MG63 (cell line): ENCODE data around the gene ANP32B. TPM values are rescaled to one million over a fixed set of nuclear protein-coding genes. Genes with fewer than 3 reads are reported as not detected.

ENCODE experiments used
- DNase-seq: peaks from one replicate; pipeline ENCODE4 v3.0.0-alpha.2; 2020
- H3K27me3 ChIP-seq: fragments of 250-450 bp; sonication (Bioruptor Pico); 2 replicates; pipeline ENCODE4 v1.5.1; 2020; ENCODE audit warnings: mild to moderate bottlenecking, moderate library complexity
- H3K36me3 ChIP-seq: fragments of 250-450 bp; sonication (Bioruptor Pico); 2 replicates; pipeline ENCODE4 v1.5.1; 2020; ENCODE audit warnings: mild to moderate bottlenecking, moderate library complexity
- H3K4me3 ChIP-seq: fragments of 250-450 bp; sonication (Bioruptor Pico); 2 replicates; pipeline ENCODE4 v1.5.1; 2020; ENCODE audit warnings: mild to moderate bottlenecking, moderate library complexity
- H3K9me3 ChIP-seq: fragments of 250-450 bp; sonication (Bioruptor Pico); 2 replicates; pipeline ENCODE4 v1.5.1; 2020; ENCODE audit warnings: mild to moderate bottlenecking, moderate library complexity
- total RNA-seq: library from RNA; depleted of rRNA; stranded (reverse); fragments of >200 nt; shearing (Covaris generic); gene quantifications from 2 replicates; pipeline ENCODE4 v1.2.3, GENCODE V29; 2014; ENCODE audit warnings: low replicate concordance

Gene ANP32B
- total RNA-seq, 1 experiment from 2014 or later, result 7.0 TPM

- no peaks in the 10 kb centered on the region for H3K36me3 ChIP-seq
- H3K9me3 ChIP-seq, result no peaks in the 10 kb centered on the region
- H3K4me3 ChIP-seq, result no peak overlapping the region
- H3K27me3 ChIP-seq, result no peaks in the 10 kb centered on the region
- DNase-seq, result peak; percentile 63
Observed at GRCh38 chr9:98034593-98035546, 51.7 kb downstream of the ANP32B start.

GRCh38 chr9:98037357-98037756, 54.2 kb downstream of the ANP32B start:
- Histone ChIP-seq H3K9me3 (no peaks in the 10 kb centered on the region), H3K4me3 (no peak overlapping the region), H3K27me3 (no peaks in the 10 kb centered on the region), H3K36me3 (no peaks in the 10 kb centered on the region)
- peak; percentile 76 for DNase-seq

- Histone ChIP-seq H3K27me3 (no peaks in the 10 kb centered on the region), H3K9me3 (no peaks in the 10 kb centered on the region), H3K36me3 (no peaks in the 10 kb centered on the region), H3K4me3 (no peak overlapping the region)
- no peak for DNase-seq
Observed at GRCh38 chr9:98038958-98039357, 55.8 kb downstream of the ANP32B start.

GRCh38 chr9:98039607-98040017, 56.5 kb downstream of the ANP32B start:
- H3K9me3 ChIP-seq, result no peaks in the 10 kb centered on the region
- H3K36me3 ChIP-seq, result no peaks in the 10 kb centered on the region
- no peak overlapping the region for H3K4me3 ChIP-seq
- DNase-seq, result no peak
- H3K27me3 ChIP-seq, result no peaks in the 10 kb centered on the region

- no peaks in the 10 kb centered on the region for H3K36me3 ChIP-seq
- H3K4me3 ChIP-seq, result no peak overlapping the region
- no peaks in the 10 kb centered on the region for H3K9me3 ChIP-seq
- DNase-seq, result no peak
- H3K27me3 ChIP-seq, result no peaks in the 10 kb centered on the region
Observed at GRCh38 chr9:98040212-98040611, 57.1 kb downstream of the ANP32B start.

- no peak overlapping the region for H3K4me3 ChIP-seq
- H3K36me3 ChIP-seq, result peaks cover 24% of the 10 kb centered on the region
- no peaks in the 10 kb centered on the region for H3K27me3 ChIP-seq
- H3K9me3 ChIP-seq, result no peaks in the 10 kb centered on the region
- DNase-seq, result no peak
Observed at GRCh38 chr9:98043915-98044314, 60.8 kb downstream of the ANP32B start.

- H3K27me3 ChIP-seq, result no peaks in the 10 kb centered on the region
- H3K36me3 ChIP-seq, result peaks cover 36% of the 10 kb centered on the region
- peak overlapping the region; percentile 78 for H3K4me3 ChIP-seq
- H3K9me3 ChIP-seq, result no peaks in the 10 kb centered on the region
- peak; percentile 29 for DNase-seq
Observed at GRCh38 chr9:98045234-98046179, 62.4 kb downstream of the ANP32B start.

- H3K9me3 ChIP-seq, result no peaks in the 10 kb centered on the region
- peak overlapping the region; percentile 78 for H3K4me3 ChIP-seq
- DNase-seq, result no peak
- H3K36me3 ChIP-seq, result peaks cover 39% of the 10 kb centered on the region
- H3K27me3 ChIP-seq, result no peaks in the 10 kb centered on the region
Observed at GRCh38 chr9:98046180-98046543, 63.0 kb downstream of the ANP32B start.

- peak overlapping the region; percentile 78 for H3K4me3 ChIP-seq
- no peaks in the 10 kb centered on the region for H3K9me3 ChIP-seq
- peaks cover 45% of the 10 kb centered on the region for H3K36me3 ChIP-seq
Observed at GRCh38 chr9:98047002-98047401, 63.9 kb downstream of the ANP32B start.

GRCh38 chr9:98049288-98050072, 66.3 kb downstream of the ANP32B start:
- no peak for DNase-seq
- peaks cover 58% of the 10 kb centered on the region for H3K36me3 ChIP-seq
- no peaks in the 10 kb centered on the region for H3K27me3 ChIP-seq
- H3K4me3 ChIP-seq, result no peak overlapping the region
- H3K9me3 ChIP-seq, result no peaks in the 10 kb centered on the region

More at GRCh38 chr9:98047002-98047401, 63.9 kb downstream of the ANP32B start:
- no peaks in the 10 kb centered on the region for H3K27me3 ChIP-seq
- no peak for DNase-seq

GRCh38 chr9:98050351-98050750, 67.2 kb downstream of the ANP32B start:
- DNase-seq, result no peak
- Histone ChIP-seq H3K36me3 (peaks cover 59% of the 10 kb centered on the region), H3K9me3 (no peaks in the 10 kb centered on the region), H3K27me3 (no peaks in the 10 kb centered on the region), H3K4me3 (no peak overlapping the region)

GRCh38 chr9:98054376-98054951, 71.3 kb downstream of the ANP32B start:
- no peaks in the 10 kb centered on the region for H3K27me3 ChIP-seq
- peaks cover 47% of the 10 kb centered on the region for H3K36me3 ChIP-seq
- no peak overlapping the region for H3K4me3 ChIP-seq
- no peaks in the 10 kb centered on the region for H3K9me3 ChIP-seq
- no peak for DNase-seq

GRCh38 chr9:98056269-98057137, 73.4 kb downstream of the ANP32B start, which contains the start of gene NANS:
TSS of gene NANS (plus strand) at chr9:98056732. CDS start at chr9:98056809, 77 bp downstream.
- Histone ChIP-seq H3K4me3 (peak within 1 kb of the TSS; percentile 74), H3K36me3 (peaks cover 49% of the 10 kb centered on the region), H3K9me3 (no peaks in the 10 kb centered on the region), H3K27me3 (no peaks in the 10 kb centered on the region)
- peak; percentile 99 for DNase-seq

GRCh38 chr9:98057138-98057799, 74.1 kb downstream of the ANP32B start:
- H3K36me3 ChIP-seq, result peaks cover 50% of the 10 kb centered on the region
- no peaks in the 10 kb centered on the region for H3K9me3 ChIP-seq
- H3K4me3 ChIP-seq, result peak overlapping the region; percentile 74
- no peaks in the 10 kb centered on the region for H3K27me3 ChIP-seq
- DNase-seq, result no peak

- no peak for DNase-seq
- Histone ChIP-seq H3K27me3 (no peaks in the 10 kb centered on the region), H3K4me3 (no peak overlapping the region), H3K36me3 (peaks cover 71% of the 10 kb centered on the region), H3K9me3 (no peaks in the 10 kb centered on the region)
Observed at GRCh38 chr9:98062161-98062560, 79.0 kb downstream of the ANP32B start.
